HCT116 (cell line): ENCODE data around the gene F10.

ENCODE experiments used
- ELF1 ChIP-seq: IDR thresholded peaks from 2 replicates; pipeline ENCODE4 v1.6.1; 2012; ENCODE audit warnings: low read depth, borderline replicate concordance
- EZH2 ChIP-seq: fragments of 200-600 bp; sonication (generic); IDR thresholded peaks from 2 replicates; pipeline ENCODE4 v1.6.1; 2017; ENCODE audit warnings: antibody characterized with exemption, mixed run types
- JUND ChIP-seq: IDR thresholded peaks from 2 replicates; pipeline ENCODE4 v1.6.1; 2012
- MAX ChIP-seq: IDR thresholded peaks from 2 replicates; pipeline ENCODE4 v1.6.1; 2012
- POLR2A ChIP-seq: IDR thresholded peaks from 2 replicates; pipeline ENCODE4 v1.7.0; 2011; ENCODE audit warnings: borderline replicate concordance; ENCODE audit not compliant: insufficient read depth, insufficient read length; ENCODE audit errors: extremely low read depth
- POLR2AphosphoS5 ChIP-seq: IDR thresholded peaks from 2 replicates; pipeline ENCODE4 v1.6.1; 2011; ENCODE audit warnings: mild to moderate bottlenecking, low read depth, low read length, moderate library complexity
- SP1 ChIP-seq: IDR thresholded peaks from 2 replicates; pipeline ENCODE4 v1.6.1; 2012; ENCODE audit warnings: low read depth
- YY1 ChIP-seq: IDR thresholded peaks from 2 replicates; pipeline ENCODE4 v1.6.1; 2011; ENCODE audit warnings: low read length, low read depth, moderate library complexity, mild to moderate bottlenecking; ENCODE audit not compliant: insufficient replicate concordance; ENCODE audit errors: extremely low read depth
- TF ChIP-seq, protein P1 (sequence below), 3 experiments: fragments of 200-600 bp in 1 of 3; sonication (generic) in 1 of 3; IDR thresholded peaks in 2 of 3; conservative IDR thresholded peaks in 1 of 3; 2 replicates each; pipeline ENCODE4 v1.5.1; 2012 to 2017; ENCODE audit warnings: low read depth in 2 of 3, low read length in 2 of 3, antibody characterized with exemption in 1 of 3, borderline replicate concordance in 1 of 3, control low read depth in 1 of 3, mild to moderate bottlenecking in 1 of 3, mixed read lengths in 1 of 3, mixed run types in 1 of 3, moderate library complexity in 1 of 3; ENCODE audit not compliant: insufficient read depth in 1 of 3

- TF ChIP-seq POLR2A (no peak), MAX (no peak), YY1 (no peak), SP1 (no peak), JUND (no peak), EZH2 (no peak), POLR2AphosphoS5 (no peak), ELF1 (no peak)
- TF ChIP-seq, protein P1, sequence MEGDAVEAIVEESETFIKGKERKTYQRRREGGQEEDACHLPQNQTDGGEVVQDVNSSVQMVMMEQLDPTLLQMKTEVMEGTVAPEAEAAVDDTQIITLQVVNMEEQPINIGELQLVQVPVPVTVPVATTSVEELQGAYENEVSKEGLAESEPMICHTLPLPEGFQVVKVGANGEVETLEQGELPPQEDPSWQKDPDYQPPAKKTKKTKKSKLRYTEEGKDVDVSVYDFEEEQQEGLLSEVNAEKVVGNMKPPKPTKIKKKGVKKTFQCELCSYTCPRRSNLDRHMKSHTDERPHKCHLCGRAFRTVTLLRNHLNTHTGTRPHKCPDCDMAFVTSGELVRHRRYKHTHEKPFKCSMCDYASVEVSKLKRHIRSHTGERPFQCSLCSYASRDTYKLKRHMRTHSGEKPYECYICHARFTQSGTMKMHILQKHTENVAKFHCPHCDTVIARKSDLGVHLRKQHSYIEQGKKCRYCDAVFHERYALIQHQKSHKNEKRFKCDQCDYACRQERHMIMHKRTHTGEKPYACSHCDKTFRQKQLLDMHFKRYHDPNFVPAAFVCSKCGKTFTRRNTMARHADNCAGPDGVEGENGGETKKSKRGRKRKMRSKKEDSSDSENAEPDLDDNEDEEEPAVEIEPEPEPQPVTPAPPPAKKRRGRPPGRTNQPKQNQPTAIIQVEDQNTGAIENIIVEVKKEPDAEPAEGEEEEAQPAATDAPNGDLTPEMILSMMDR (IDR thresholded peaks at IDR 0.05 in 2 of 3, conservative IDR thresholded peaks at IDR 0.05 in 1 of 3; ENCODE audit: borderline replicate concordance in 1 of 3, insufficient read depth in 1 of 3, low read depth in 2 of 3, low read length in 2 of 3): no peak
These were observed 21.6 kb downstream of the F10 start for GRCh38 chr13:113144255-113144629.
